ENCODE measurements around the gene PGAM5. TPM values are rescaled to one million over a fixed set of nuclear protein-coding genes. Genes with fewer than 3 reads are reported as not detected.

The PGAM5 gene
- 10 to 100 TPM; 37.4 to 41.4 TPM for total RNA-seq

- WGBS, result under 1% methylated on average over 77 of the region's 94 CpGs
- H3K4me1 ChIP-seq (replicated peaks), result peaks cover 4% of the 10 kb centered on the region
- peak; percentile 80 for DNase-seq (ENCODE audit: low spot score)
- TF ChIP-seq POLR2A (IDR thresholded peaks at IDR 0.05) (peak; percentile 52), POLR2AphosphoS5 (IDR thresholded peaks at IDR 0.05) (peak; percentile 83)
- TF ChIP-seq, protein P1, sequence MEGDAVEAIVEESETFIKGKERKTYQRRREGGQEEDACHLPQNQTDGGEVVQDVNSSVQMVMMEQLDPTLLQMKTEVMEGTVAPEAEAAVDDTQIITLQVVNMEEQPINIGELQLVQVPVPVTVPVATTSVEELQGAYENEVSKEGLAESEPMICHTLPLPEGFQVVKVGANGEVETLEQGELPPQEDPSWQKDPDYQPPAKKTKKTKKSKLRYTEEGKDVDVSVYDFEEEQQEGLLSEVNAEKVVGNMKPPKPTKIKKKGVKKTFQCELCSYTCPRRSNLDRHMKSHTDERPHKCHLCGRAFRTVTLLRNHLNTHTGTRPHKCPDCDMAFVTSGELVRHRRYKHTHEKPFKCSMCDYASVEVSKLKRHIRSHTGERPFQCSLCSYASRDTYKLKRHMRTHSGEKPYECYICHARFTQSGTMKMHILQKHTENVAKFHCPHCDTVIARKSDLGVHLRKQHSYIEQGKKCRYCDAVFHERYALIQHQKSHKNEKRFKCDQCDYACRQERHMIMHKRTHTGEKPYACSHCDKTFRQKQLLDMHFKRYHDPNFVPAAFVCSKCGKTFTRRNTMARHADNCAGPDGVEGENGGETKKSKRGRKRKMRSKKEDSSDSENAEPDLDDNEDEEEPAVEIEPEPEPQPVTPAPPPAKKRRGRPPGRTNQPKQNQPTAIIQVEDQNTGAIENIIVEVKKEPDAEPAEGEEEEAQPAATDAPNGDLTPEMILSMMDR (IDR thresholded peaks at IDR 0.05), result peak in 1 of 4 experiments; percentile 26
- peak within 1 kb of the TSS; percentile 70 to 88 for H3K4me3 ChIP-seq
- H3K9me3 ChIP-seq, result no peaks in the 10 kb centered on the region
- intact Hi-C loops (cut with DNase I), result no loop called here
- H3K27me3 ChIP-seq (replicated peaks; ENCODE audit: insufficient read depth), result no peaks in the 10 kb centered on the region
- H3K27ac ChIP-seq, result peak within 1 kb of the TSS; percentile 84 to 86
- H3K36me3 ChIP-seq, result peaks cover 0 to 2% of the 10 kb centered on the region in 2 donors
These were observed at the start of gene PGAM5 for GRCh38 chr12:132710405-132711079. Gene PGAM5 (plus strand): TSS chr12:132710842. CDS start chr12:132710877, 35 bp downstream.

DNA sequence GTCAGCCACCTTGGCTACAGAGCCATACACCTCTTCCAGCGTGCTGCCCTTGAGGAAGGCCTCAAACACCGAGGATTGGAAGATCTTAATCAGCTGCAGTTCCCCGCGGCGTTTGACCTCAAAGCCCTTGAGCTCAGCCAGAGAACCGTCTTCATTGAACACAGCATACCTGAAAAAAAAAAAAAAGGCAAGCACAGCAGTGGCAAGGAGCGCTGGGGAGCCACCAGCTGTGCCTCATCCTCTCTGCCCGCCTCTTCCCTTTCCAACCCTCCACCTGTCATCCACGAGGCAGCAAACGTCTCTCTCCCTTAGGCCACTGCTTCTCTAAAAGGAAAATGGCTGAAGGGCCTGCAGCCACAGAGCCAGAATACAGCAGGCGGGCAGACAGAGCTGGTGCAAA lies 49.6 kb upstream of the PGAM5 start:
- no peak overlapping the region for H3K4me3 ChIP-seq
- peaks cover 10 to 14% of the 10 kb centered on the region in 2 donors for H3K36me3 ChIP-seq
- H3K9me3 ChIP-seq, result no peaks in the 10 kb centered on the region
- TF ChIP-seq, protein P1 (IDR thresholded peaks at IDR 0.05), result no peak
- TF ChIP-seq POLR2A (IDR thresholded peaks at IDR 0.05), result no peak
- TF ChIP-seq POLR2AphosphoS5 (IDR thresholded peaks at IDR 0.05), result no peak
- no peaks in the 10 kb centered on the region for H3K27me3 ChIP-seq (replicated peaks; ENCODE audit: insufficient read depth)
- intact Hi-C loops (cut with DNase I), result no loop called here
- no peaks in the 10 kb centered on the region for H3K4me1 ChIP-seq (replicated peaks)
- DNase-seq (ENCODE audit: low spot score), result no peak
- no peak overlapping the region for H3K27ac ChIP-seq
- WGBS, result 75% methylated on average over 11 of the region's 11 CpGs

- TF ChIP-seq, protein P1 (IDR thresholded peaks at IDR 0.05), result no peak
- TF ChIP-seq POLR2AphosphoS5 (IDR thresholded peaks at IDR 0.05) (no peak), POLR2A (IDR thresholded peaks at IDR 0.05) (no peak)
- intact Hi-C loops (cut with DNase I), result no loop called here
- 78% methylated on average over 5 of the region's 5 CpGs for WGBS
- Histone ChIP-seq H3K4me1 (replicated peaks) (no peaks in the 10 kb centered on the region), H3K4me3 (no peak overlapping the region), H3K36me3 (peaks cover 10 to 14% of the 10 kb centered on the region in 2 donors), H3K27ac (no peak overlapping the region), H3K9me3 (no peaks in the 10 kb centered on the region), H3K27me3 (replicated peaks; ENCODE audit: insufficient read depth) (no peaks in the 10 kb centered on the region)
- no peak for DNase-seq (ENCODE audit: low spot score)
These were observed 48.7 kb upstream of the PGAM5 start for GRCh38 chr12:132661972-132662371.

GRCh38 chr12:132662901-132663755 lies 47.5 kb upstream of the PGAM5 start:
- no peak for DNase-seq (ENCODE audit: low spot score)
- 89% methylated on average over 29 of the region's 29 CpGs for WGBS
- peaks cover 14 to 15% of the 10 kb centered on the region in 2 donors for H3K36me3 ChIP-seq
- no peak overlapping the region for H3K27ac ChIP-seq
- no peak for TF ChIP-seq POLR2A (IDR thresholded peaks at IDR 0.05)
- TF ChIP-seq, protein P1 (IDR thresholded peaks at IDR 0.05), result no peak
- no peak for TF ChIP-seq POLR2AphosphoS5 (IDR thresholded peaks at IDR 0.05)
- H3K4me3 ChIP-seq, result no peak overlapping the region
- H3K4me1 ChIP-seq (replicated peaks), result no peaks in the 10 kb centered on the region
- no peaks in the 10 kb centered on the region for H3K9me3 ChIP-seq
- intact Hi-C loops (cut with DNase I), result no loop called here
- H3K27me3 ChIP-seq (replicated peaks; ENCODE audit: insufficient read depth), result no peaks in the 10 kb centered on the region
